ENCODE measurements around the gene CGNL1.

CGNL1 gene

DNA sequence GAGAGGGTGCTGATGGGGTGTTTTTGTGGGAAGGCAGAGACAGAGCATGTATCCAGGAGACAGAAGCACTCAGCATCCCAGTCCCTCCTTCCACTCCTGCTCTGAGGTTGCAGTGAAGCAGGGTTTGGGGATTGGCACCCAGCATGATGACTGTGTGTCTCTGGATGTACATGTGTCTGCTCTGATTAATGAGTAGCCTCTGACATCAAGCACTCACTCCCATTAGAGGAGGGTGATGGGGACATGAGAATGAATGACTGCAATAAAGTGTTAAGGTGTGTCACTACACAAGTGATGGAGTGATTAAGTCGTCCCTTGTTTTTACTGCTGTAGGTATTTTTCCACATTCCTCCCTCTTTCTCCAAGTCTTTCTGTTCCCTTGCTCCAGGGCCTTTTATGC lies 205.8 kb downstream of the CGNL1 start:
- TF ChIP-seq, protein P1, sequence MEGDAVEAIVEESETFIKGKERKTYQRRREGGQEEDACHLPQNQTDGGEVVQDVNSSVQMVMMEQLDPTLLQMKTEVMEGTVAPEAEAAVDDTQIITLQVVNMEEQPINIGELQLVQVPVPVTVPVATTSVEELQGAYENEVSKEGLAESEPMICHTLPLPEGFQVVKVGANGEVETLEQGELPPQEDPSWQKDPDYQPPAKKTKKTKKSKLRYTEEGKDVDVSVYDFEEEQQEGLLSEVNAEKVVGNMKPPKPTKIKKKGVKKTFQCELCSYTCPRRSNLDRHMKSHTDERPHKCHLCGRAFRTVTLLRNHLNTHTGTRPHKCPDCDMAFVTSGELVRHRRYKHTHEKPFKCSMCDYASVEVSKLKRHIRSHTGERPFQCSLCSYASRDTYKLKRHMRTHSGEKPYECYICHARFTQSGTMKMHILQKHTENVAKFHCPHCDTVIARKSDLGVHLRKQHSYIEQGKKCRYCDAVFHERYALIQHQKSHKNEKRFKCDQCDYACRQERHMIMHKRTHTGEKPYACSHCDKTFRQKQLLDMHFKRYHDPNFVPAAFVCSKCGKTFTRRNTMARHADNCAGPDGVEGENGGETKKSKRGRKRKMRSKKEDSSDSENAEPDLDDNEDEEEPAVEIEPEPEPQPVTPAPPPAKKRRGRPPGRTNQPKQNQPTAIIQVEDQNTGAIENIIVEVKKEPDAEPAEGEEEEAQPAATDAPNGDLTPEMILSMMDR (IDR thresholded peaks at IDR 0.05; ENCODE audit: extremely low read depth, missing control alignments): no peak
- no peak for DNase-seq (ENCODE audit: low spot score)

DNA sequence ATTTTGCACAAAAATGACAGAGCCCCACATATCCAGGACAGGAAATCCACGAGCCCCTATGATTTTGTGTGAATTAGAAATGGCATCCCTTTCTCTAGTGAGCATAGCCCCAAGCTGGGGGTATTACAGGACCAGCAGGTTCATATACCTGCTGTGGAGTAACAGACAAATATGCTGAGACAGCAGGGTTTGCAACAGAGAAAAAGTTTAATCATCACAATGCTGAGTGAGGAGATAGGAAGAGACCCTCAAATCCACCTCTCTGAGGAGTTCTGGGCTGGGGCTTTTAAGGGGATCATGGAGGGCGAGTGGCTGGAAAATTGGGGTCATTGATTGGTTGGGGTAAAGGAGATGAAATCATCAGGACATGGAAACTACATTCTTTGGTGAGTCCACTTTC lies 207.0 kb downstream of the CGNL1 start:
- TF ChIP-seq, protein P1 (IDR thresholded peaks at IDR 0.05; ENCODE audit: extremely low read depth, missing control alignments): no peak
- no peak for DNase-seq (ENCODE audit: low spot score)

DNA sequence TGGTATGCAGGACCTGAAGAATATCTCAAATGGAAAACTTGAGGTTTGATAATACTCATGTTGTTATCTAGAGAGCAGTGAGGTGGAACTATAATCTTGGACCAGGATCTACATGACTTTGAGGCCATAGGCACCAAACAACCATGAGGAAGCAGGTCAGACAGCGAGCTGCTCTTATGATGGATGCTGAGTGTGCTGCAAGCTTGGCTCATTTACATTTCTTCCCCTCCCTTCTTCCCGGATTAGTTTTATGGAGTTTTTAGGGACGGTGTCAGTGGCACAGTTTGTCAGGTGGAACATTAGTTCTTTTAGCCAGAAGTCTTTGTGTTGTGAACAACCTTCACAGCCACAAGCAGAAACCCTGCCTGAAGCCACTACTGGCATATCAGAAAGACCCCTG lies 207.4 kb downstream of the CGNL1 start:
- DNase-seq (ENCODE audit: low spot score): no peak
- TF ChIP-seq, protein P1 (IDR thresholded peaks at IDR 0.05; ENCODE audit: extremely low read depth, missing control alignments): no peak

DNA sequence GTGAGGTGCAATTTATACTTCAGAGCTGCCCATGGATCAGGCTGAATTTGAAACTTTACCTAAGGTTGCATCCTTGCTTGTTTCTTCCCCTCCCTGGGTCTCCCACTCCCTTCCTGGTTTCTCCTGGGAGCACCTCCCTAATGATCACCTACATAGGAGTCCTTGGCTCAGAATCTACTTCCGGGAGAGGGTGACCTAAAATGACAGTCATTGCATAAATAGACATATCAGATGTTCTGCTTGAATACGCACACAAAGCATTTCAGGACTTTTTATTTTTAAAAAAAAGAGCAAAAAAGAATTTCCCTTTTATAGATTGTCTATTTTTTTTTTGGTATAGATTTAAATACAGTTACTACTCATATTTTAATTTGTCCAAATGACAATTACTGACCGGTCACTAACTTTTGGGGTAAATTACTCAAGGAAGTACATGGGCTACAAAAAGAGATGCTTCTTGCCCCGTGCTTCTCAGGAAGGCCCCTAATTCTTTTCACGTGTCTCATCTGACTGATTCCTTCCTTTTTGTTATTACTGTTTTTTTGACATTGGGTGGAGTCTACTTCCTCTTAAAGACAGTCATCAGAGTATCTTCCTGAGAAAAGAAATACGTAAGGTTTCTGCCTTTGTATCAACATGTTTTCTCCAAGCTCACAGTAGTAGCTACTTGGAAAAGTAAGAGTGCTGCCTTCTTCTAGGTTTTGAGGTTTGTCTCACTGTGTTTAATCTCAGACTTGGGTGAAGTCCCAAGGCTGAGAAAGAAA lies 210.5 kb downstream of the CGNL1 start:
- TF ChIP-seq, protein P1 (IDR thresholded peaks at IDR 0.05; ENCODE audit: extremely low read depth, missing control alignments): no peak
- peak; percentile 42 for DNase-seq (ENCODE audit: low spot score)

DNA sequence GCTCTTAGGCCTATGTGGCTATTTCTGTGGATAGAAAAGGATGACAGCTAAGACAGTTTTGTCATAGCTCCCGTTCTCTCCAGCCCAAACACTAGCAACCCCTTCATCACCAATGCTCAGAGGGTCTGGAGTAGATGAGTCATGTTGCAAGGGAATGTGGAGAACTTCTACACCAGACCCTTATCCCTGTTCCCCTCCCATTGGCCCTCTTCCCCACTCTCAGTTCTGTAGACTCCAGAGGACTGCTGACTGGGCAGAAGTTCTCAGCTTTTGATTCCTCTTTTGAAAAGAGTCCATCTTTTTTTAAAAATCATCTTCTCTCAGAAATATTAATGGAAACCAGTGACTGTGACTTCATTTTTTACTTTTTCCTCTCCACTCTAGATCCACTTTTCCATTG lies 213.0 kb downstream of the CGNL1 start:
- TF ChIP-seq, protein P1 (IDR thresholded peaks at IDR 0.05; ENCODE audit: extremely low read depth, missing control alignments): no peak
- no peak for DNase-seq (ENCODE audit: low spot score)

DNA sequence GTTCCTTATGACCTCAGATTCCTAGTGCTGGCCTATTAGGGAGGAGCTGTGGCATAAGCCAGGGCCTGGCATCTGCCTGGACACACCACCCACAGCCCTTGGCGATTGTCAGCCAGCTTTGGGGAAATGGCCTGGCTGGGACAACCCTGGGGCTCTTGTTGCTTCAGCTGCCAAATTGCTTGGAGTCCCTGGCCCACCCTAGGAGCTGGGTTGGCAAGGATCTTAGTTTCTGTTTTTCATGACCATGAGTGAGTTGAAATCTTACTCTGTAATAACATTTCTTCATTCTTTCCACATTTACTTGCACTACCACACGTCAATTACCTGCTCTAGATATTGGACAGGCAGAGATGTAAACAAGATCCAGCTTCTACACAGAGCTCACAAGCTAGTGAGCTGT lies 213.4 kb downstream of the CGNL1 start:
- DNase-seq (ENCODE audit: low spot score): no peak

DNA sequence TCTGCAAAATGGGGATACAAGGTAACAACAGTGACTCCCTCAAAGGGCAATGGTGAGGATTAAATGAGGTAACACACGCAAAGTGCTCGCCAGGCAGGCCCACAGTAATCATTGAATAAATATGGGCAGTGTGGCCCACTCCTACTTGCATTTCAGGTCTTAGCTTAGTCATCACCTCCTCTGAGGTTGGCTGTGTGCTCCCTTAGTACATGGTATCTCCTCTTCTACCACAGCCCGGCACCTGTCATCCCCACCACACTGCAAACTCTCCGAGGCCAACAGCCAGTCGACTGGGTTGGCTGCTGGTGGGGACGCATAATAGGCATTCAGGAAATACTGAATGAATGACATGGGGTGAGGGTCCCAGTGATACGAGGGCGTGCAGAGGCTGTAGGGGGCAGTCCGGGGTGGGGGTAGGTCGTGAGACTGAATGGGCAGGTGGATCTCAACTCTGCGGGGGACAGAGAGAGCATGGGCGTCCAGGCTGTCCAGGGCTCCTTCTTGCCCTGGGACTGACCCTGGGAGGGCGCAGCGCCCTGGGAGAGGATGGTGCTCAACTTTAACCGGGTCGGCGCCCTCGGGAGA lies 215.0 kb downstream of the CGNL1 start:
- TF ChIP-seq, protein P1 (IDR thresholded peaks at IDR 0.05; ENCODE audit: extremely low read depth, missing control alignments): no peak
- no peak for DNase-seq (ENCODE audit: low spot score)

More for the DNA sequence above, 213.4 kb downstream of the CGNL1 start:
- TF ChIP-seq, protein P1 (IDR thresholded peaks at IDR 0.05; ENCODE audit: extremely low read depth, missing control alignments): no peak
